Panc1 (cell line): Measurements from ENCODE around the gene SAP30BP. TPM values are rescaled to one million over a fixed set of nuclear protein-coding genes. Genes with fewer than 3 reads are reported as not detected.

Experiments used
- ATAC-seq: fragments of 200-7000 bp; cut with Tn5 transposase; 2 replicates; pipeline ENCODE4 v1.9.1; 2020; ENCODE audit warnings: mild to moderate bottlenecking, moderate library complexity
- BruUV-seq: library from RNA; stranded (reverse); fragments of 400-500 nt; replicated peaks from 2 replicates; lab custom pipeline; 2021; lab: Mats Ljungman, UMichigan
- CTCF ChIA-PET: fragments of 300-600 bp; sonication (Branson Sonifier 250); formaldehyde crosslinking; loops from one replicate; lab custom pipeline; 2022; ENCODE audit warnings: antibody characterized with exemption; lab: Charles Lee
- POLR2A ChIA-PET: fragments of 300-600 bp; sonication (Branson Sonifier 250); formaldehyde crosslinking; loops from one replicate; lab custom pipeline; 2022; ENCODE audit warnings: antibody characterized with exemption; lab: Charles Lee
- DNase-seq: peaks from one replicate; pipeline ENCODE4 v3.0.0-alpha.2; 2010; ENCODE audit warnings: low read depth, low spot score
- H3K27ac ChIP-seq: 2 replicates; pipeline ENCODE4 v1.5.1; 2011; ENCODE audit warnings: mild to moderate bottlenecking, low read length, inconsistent platforms
- H3K27me3 ChIP-seq: fragments of 200-500 bp; sonication (Bioruptor generic); 2 replicates; pipeline ENCODE4 v1.6.0; 2014; ENCODE audit warnings: low read length, inconsistent platforms; ENCODE audit not compliant: control insufficient read depth, insufficient read depth
- H3K36me3 ChIP-seq: fragments of 200-500 bp; sonication (Bioruptor generic); 2 replicates; pipeline ENCODE4 v1.5.1; 2014; ENCODE audit warnings: inconsistent platforms, mild to moderate bottlenecking, low read length, moderate library complexity; ENCODE audit not compliant: control insufficient read depth, insufficient read depth
- H3K4me1 ChIP-seq: 2 replicates; pipeline ENCODE4 v1.5.1; 2011; ENCODE audit warnings: inconsistent platforms, mild to moderate bottlenecking, low read length, moderate library complexity; ENCODE audit not compliant: control insufficient read depth, insufficient read depth
- H3K4me3 ChIP-seq, 2 experiments: 2 replicates each; pipeline ENCODE4 v1.5.1; 2011 to 2012; ENCODE audit warnings: low read depth in 2 of 2, low read length in 2 of 2, mild to moderate bottlenecking in 2 of 2, inconsistent platforms in 1 of 2, moderate library complexity in 1 of 2
- H3K9me3 ChIP-seq: fragments of 200-500 bp; sonication (Bioruptor generic); 2 replicates; pipeline ENCODE4 v1.5.1; 2014; ENCODE audit warnings: low read depth, mild to moderate bottlenecking, inconsistent platforms, low read length, moderate library complexity; ENCODE audit not compliant: control insufficient read depth, insufficient read depth
- SIN3A ChIP-seq: IDR thresholded peaks from 2 replicates; pipeline ENCODE4 v1.6.1; 2012; ENCODE audit warnings: low read depth, mild to moderate bottlenecking, low read length, moderate library complexity, borderline replicate concordance; ENCODE audit not compliant: insufficient read depth
- TCF7L2 ChIP-seq: IDR thresholded peaks from 2 replicates; pipeline ENCODE4 v1.6.1; 2011; ENCODE audit warnings: mild to moderate bottlenecking, low read depth, low read length, inconsistent platforms
- in situ Hi-C: cut with HindIII; loops from 2 replicates; pipeline ENCODE4 v1.10.0; 2016; ENCODE audit warnings: low sequenced_read_pairs, low pct_unique_long_range_greater_than_20kb
- intact Hi-C: fragments of 100-400 bp; cut with micrococcal nuclease; formaldehyde crosslinking; loops from one replicate; pipeline ENCODE4 v1.10.0; 2022; ENCODE audit not compliant: unreplicated experiment
- total RNA-seq: library from RNA; stranded (reverse); gene quantifications from one replicate; pipeline ENCODE4 v1.2.1, GENCODE V29; 2021; ENCODE audit not compliant: unreplicated experiment
- TF ChIP-seq, protein P1 (sequence below): fragments of 450-650 bp; IDR thresholded peaks from 2 replicates; pipeline ENCODE4 v1.5.1; 2017; ENCODE audit warnings: mild to moderate bottlenecking
- TF ChIP-seq, protein P2 (sequence below), 2 experiments: IDR thresholded peaks; 2 replicates each; pipeline ENCODE4 v1.6.1; 2011 to 2012; ENCODE audit warnings: low read depth in 2 of 2, control low read depth in 1 of 2, low read length in 1 of 2, mild to moderate bottlenecking in 1 of 2, moderate library complexity in 1 of 2; ENCODE audit not compliant: insufficient read depth in 1 of 2

The SAP30BP gene
- total RNA-seq, 1 experiment from 2014 or later, result 138 TPM

DNA sequence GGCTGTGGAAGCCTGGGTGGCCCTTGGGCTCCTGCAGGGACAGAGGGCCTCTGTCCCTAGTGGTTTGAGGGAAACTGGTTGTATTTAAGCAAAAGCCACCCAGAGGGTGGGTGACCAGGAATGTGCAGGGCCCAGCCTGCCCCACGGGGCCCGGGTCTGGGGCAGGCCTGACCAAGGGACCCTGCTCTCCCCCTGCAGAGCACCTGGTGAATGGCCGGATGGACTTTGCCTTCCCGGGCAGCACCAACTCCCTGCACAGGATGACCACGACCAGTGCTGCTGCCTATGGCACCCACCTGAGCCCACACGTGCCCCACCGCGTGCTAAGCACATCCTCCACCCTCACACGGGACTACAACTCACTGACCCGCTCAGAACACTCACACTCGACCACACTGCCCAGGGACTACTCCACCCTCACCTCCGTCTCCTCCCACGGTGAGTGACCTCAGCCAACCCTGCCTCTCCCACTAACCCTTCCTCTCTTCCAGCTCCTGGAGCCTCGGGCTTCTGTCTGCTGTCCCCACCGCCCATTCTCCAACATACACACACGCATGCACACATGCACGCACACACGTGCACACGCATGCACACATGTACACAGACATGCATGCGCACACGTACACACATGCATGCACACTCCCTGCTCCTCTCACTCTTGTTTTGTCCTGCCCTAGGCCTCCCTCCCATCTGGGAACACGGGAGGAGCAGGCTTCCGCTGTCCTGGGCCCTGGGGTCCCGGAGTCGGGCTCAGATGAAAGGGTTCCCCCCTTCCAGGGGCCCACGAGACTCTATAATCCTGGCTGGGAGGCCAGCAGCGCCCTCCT, 87.5 kb downstream of the SAP30BP start:
- BruUV-seq, result no TSS peak

DNA sequence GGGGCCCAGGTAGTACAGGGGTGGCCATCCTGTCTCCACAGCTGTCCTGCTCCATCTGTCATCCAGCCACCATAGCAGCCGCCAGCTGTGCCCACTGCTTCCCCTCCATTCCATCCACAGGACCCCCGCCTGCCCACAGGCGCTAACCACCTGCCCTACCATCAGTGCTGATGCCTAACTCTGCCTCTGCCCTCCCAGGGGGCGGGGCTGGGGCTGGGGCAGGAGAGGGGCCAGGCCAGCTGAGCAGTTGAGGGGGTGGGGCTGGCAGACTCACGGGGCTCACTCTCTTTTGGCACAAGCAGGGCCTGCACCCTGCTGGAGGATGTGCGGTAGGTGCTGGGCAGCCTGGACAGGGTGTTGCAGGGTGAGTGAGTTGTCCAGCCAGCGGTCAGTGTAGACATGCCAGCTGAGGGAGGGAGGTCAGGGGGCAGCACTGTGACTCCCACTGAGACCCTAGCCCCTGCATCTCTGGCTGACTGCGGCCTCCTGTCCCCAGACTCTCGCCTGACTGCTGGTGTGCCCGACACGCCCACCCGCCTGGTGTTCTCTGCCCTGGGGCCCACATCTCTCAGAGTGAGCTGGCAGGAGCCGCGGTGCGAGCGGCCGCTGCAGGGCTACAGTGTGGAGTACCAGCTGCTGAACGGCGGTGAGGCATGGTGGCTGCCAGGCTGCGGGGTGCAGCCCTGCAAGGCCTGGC, 88.2 kb downstream of the SAP30BP start:
- H3K9me3 ChIP-seq, result no peaks in the 10 kb centered on the region
- H3K27me3 ChIP-seq, result no peaks in the 10 kb centered on the region
- ChIA-PET CTCF (no interaction called here), POLR2A (no interaction called here)
- H3K36me3 ChIP-seq, result no peaks in the 10 kb centered on the region
- ATAC-seq (peak; percentile 58), DNase-seq (no peak)
- no peak overlapping the region for H3K4me3 ChIP-seq
- in situ Hi-C loops (no loop called here), intact Hi-C loops (no loop called here)
- no peak for TF ChIP-seq SIN3A
- TF ChIP-seq, protein P1, sequence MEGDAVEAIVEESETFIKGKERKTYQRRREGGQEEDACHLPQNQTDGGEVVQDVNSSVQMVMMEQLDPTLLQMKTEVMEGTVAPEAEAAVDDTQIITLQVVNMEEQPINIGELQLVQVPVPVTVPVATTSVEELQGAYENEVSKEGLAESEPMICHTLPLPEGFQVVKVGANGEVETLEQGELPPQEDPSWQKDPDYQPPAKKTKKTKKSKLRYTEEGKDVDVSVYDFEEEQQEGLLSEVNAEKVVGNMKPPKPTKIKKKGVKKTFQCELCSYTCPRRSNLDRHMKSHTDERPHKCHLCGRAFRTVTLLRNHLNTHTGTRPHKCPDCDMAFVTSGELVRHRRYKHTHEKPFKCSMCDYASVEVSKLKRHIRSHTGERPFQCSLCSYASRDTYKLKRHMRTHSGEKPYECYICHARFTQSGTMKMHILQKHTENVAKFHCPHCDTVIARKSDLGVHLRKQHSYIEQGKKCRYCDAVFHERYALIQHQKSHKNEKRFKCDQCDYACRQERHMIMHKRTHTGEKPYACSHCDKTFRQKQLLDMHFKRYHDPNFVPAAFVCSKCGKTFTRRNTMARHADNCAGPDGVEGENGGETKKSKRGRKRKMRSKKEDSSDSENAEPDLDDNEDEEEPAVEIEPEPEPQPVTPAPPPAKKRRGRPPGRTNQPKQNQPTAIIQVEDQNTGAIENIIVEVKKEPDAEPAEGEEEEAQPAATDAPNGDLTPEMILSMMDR, result peak; percentile 26; the same call in 1 of the 2 replicates
- TF ChIP-seq, protein P2, sequence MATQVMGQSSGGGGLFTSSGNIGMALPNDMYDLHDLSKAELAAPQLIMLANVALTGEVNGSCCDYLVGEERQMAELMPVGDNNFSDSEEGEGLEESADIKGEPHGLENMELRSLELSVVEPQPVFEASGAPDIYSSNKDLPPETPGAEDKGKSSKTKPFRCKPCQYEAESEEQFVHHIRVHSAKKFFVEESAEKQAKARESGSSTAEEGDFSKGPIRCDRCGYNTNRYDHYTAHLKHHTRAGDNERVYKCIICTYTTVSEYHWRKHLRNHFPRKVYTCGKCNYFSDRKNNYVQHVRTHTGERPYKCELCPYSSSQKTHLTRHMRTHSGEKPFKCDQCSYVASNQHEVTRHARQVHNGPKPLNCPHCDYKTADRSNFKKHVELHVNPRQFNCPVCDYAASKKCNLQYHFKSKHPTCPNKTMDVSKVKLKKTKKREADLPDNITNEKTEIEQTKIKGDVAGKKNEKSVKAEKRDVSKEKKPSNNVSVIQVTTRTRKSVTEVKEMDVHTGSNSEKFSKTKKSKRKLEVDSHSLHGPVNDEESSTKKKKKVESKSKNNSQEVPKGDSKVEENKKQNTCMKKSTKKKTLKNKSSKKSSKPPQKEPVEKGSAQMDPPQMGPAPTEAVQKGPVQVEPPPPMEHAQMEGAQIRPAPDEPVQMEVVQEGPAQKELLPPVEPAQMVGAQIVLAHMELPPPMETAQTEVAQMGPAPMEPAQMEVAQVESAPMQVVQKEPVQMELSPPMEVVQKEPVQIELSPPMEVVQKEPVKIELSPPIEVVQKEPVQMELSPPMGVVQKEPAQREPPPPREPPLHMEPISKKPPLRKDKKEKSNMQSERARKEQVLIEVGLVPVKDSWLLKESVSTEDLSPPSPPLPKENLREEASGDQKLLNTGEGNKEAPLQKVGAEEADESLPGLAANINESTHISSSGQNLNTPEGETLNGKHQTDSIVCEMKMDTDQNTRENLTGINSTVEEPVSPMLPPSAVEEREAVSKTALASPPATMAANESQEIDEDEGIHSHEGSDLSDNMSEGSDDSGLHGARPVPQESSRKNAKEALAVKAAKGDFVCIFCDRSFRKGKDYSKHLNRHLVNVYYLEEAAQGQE (IDR thresholded peaks at IDR 0.05; ENCODE audit: insufficient read depth in 1 of 2, low read depth in 2 of 2, low read length in 1 of 2), result no peak
- no peak for TF ChIP-seq TCF7L2
- peaks cover 11% of the 10 kb centered on the region for H3K4me1 ChIP-seq
- no TSS peak for BruUV-seq
- H3K27ac ChIP-seq, result no peak overlapping the region

More for the DNA sequence above, 87.5 kb downstream of the SAP30BP start:
- H3K4me3 ChIP-seq, result no peak overlapping the region
- H3K27ac ChIP-seq, result no peak overlapping the region
- H3K27me3 ChIP-seq, result no peaks in the 10 kb centered on the region
- H3K4me1 ChIP-seq, result peaks cover 11% of the 10 kb centered on the region
- H3K9me3 ChIP-seq, result no peaks in the 10 kb centered on the region
- no peak for TF ChIP-seq SIN3A
- TF ChIP-seq, protein P1, result no peak
- TF ChIP-seq, protein P2 (IDR thresholded peaks at IDR 0.05; ENCODE audit: insufficient read depth in 1 of 2, low read depth in 2 of 2, low read length in 1 of 2), result peak in 1 of 2 experiments; percentile 36; a peak in 1 of 4 replicates
- ChIA-PET POLR2A (no interaction called here), CTCF (no interaction called here)
- in situ Hi-C loops, result no loop called here
- ATAC-seq (no peak), DNase-seq (no peak)
- H3K36me3 ChIP-seq, result no peaks in the 10 kb centered on the region
- intact Hi-C loops, result no loop called here
